GM13977 (cell line): ENCODE measurements around the gene CATSPER3.

Source experiments
- DNase-seq: peaks from one replicate; pipeline ENCODE4 v3.0.0; 2012; ENCODE audit warnings: low spot score
- CTCF ChIP-seq: IDR thresholded peaks from 2 replicates; pipeline ENCODE4 v1.5.1; 2012; ENCODE audit warnings: mild to moderate bottlenecking, control low read depth; ENCODE audit not compliant: insufficient read depth; ENCODE audit errors: extremely low read depth, missing control alignments
- in situ Hi-C: fragments of 300-500 bp; cut with MboI; formaldehyde crosslinking; loops from one replicate; pipeline ENCODE4 v1.12.0; 2022; ENCODE audit warnings: low sequenced_read_pairs, low pct_unique_long_range_greater_than_20kb, mixed read lengths, inconsistent platforms; ENCODE audit not compliant: unreplicated experiment

Gene CATSPER3

DNA sequence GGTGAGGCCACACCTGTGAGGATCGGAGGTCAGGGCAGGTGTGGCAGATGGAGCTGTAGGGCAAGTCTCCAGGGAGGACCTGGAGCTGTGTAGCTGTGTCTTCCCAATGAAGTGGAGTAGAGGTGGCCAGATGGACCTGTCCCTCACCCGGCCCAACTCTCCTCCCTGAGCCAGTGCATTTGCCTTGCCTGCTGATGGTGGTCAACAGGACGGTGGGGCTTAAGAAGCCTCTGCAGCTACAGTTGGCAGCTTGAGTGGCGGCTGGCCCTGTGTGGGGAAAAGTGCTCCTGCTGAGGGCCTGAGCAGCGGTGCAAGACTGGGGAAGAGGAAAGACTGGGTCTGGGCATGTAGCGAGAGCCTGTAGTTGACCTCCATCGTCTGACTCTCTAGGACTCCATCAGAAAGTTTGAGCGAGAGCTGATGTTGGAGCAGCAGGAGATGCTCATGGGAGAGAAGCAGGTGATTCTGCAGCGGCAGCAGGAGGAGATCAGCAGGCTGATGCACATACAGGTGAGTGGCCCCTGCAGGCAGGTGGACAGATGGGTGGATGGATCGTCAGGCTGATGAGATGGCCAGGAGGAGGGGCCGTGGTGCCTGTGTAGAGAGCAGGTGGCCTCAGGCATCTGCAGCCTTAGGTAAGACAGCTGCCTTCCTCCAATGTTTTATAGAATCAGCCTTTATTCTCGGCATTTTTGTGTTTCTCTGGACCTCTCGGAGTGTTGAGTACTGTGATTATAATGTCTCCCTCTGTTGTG lies 41.5 kb downstream of the CATSPER3 start:
- in situ Hi-C loops: no loop called here
- TF ChIP-seq CTCF: no peak
- DNase-seq: no peak

DNA sequence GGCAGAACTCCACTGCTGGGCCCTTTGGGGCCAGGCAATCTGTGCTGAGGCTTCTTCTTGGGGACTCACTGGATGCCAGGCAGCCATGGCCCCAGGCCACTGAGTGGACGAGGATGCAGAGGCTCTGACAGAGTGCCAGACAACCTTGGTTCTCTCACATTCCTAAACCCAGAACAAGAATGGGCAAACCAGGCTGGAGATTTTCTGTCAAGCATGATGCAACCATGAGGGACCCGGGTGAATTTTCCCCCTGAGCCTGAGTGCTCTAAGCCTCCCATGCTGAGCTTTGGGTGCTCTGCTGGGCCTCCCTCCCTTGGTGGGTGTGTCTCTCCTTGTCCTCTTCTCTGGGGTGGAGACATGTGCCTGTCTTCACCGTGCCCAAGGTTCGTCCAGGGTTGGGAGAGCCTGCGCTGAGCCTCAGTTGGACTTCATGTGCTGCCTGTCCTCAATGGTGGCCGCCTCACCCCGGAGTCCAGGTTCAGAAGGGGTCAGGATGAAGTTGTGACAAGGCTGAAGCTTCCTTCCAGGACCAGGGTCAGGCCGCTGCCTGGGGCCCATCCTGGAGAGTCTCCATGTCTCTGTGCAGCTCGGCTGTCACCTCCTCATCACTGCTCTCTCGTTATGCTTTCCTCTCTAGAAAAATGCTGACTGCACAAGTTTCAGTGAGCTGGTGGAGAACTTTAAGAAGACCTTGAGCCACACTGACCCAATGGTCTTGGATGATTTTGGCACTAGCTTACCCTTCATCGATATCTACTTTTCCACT lies 42.2 kb downstream of the CATSPER3 start:
- DNase-seq: no peak
- in situ Hi-C loops: no loop called here
- TF ChIP-seq CTCF: no peak

- no peak for DNase-seq
- in situ Hi-C loops: no loop called here
- no peak for TF ChIP-seq CTCF
Measured at GRCh38 chr5:135010502-135011354, 43.0 kb downstream of the CATSPER3 start.

GRCh38 chr5:135011355-135012032 lies 43.8 kb downstream of the CATSPER3 start:
- in situ Hi-C loops: no loop called here
- DNase-seq: no peak
- no peak for TF ChIP-seq CTCF

DNA sequence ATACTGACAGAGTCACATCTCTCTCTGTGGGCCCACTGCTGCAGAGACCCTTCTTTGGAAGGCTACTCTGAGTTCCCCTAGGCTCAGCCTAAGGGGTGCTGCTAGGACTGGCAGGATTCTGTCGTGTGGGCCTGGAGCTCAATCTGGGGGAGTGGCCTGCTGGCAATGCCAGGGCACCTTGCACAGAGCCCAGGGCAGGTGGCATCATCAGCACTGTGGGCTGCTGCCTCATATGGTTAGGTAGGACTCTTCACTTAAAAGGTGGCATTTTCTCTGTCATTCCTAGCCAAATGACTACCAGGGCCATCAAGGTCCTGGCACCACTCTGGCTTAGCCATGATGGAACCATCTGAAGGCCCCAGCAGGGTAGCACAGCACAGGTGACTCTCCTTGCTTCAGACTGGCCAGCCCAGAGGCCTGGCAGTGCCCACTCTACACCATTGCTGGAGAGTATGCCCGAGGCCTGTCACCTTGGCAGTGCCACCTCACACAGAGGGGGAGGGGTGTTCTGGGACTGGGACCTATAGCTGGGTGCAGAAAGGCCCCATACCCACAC lies 44.4 kb downstream of the CATSPER3 start:
- no peak for DNase-seq
- no peak for TF ChIP-seq CTCF
- in situ Hi-C loops: no loop called here
